AG09319 (cell line): ENCODE results near the gene COPB1.

Source experiments
- DNase-seq: peaks from one replicate; pipeline ENCODE4 v3.0.0-alpha.2; 2010; ENCODE audit warnings: low read depth; ENCODE audit errors: extremely low read depth
- TF ChIP-seq, protein P1 (sequence below): IDR thresholded peaks from 2 replicates; pipeline ENCODE4 v1.5.1; 2011; ENCODE audit warnings: low read depth, mild to moderate bottlenecking, inconsistent platforms, low read length, moderate library complexity

The COPB1 gene, protein sequence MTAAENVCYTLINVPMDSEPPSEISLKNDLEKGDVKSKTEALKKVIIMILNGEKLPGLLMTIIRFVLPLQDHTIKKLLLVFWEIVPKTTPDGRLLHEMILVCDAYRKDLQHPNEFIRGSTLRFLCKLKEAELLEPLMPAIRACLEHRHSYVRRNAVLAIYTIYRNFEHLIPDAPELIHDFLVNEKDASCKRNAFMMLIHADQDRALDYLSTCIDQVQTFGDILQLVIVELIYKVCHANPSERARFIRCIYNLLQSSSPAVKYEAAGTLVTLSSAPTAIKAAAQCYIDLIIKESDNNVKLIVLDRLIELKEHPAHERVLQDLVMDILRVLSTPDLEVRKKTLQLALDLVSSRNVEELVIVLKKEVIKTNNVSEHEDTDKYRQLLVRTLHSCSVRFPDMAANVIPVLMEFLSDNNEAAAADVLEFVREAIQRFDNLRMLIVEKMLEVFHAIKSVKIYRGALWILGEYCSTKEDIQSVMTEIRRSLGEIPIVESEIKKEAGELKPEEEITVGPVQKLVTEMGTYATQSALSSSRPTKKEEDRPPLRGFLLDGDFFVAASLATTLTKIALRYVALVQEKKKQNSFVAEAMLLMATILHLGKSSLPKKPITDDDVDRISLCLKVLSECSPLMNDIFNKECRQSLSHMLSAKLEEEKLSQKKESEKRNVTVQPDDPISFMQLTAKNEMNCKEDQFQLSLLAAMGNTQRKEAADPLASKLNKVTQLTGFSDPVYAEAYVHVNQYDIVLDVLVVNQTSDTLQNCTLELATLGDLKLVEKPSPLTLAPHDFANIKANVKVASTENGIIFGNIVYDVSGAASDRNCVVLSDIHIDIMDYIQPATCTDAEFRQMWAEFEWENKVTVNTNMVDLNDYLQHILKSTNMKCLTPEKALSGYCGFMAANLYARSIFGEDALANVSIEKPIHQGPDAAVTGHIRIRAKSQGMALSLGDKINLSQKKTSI

DNA sequence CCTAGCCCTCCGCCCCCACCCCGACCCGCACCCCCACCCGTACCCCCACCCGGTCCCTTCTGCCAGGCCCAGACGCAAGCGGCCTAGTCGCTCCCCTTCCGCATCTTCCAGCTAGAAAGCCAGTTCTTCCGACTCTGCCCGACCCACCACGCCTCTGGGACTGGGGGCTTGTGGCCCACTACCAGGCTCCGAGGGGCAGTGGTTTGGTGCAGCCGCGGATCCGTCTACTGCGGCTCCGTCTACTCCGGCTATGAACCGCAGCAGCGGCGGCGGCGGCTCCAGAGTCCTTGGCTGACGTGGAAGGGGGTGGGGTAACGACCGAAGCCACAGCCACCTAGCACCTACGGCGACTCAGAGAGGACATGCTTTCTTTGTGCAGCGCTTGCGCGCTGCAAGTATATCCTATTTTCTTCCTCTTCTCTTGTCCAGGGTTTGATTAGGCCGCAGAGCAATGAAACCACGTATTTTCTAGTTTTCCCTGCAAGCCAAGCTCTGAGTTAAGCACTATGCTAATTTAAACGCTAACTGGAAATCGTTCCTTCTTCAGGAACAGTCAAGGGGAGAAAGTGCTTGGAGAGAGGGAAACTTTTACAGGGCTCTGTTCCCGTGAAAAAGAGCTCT, at the start of gene COPB1:
COPB1 (minus strand) TSS at position 252 of the 621 bp plus-strand sequence. CDS start 883 bp downstream, outside the sequence.
- TF ChIP-seq, protein P1, sequence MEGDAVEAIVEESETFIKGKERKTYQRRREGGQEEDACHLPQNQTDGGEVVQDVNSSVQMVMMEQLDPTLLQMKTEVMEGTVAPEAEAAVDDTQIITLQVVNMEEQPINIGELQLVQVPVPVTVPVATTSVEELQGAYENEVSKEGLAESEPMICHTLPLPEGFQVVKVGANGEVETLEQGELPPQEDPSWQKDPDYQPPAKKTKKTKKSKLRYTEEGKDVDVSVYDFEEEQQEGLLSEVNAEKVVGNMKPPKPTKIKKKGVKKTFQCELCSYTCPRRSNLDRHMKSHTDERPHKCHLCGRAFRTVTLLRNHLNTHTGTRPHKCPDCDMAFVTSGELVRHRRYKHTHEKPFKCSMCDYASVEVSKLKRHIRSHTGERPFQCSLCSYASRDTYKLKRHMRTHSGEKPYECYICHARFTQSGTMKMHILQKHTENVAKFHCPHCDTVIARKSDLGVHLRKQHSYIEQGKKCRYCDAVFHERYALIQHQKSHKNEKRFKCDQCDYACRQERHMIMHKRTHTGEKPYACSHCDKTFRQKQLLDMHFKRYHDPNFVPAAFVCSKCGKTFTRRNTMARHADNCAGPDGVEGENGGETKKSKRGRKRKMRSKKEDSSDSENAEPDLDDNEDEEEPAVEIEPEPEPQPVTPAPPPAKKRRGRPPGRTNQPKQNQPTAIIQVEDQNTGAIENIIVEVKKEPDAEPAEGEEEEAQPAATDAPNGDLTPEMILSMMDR = no peak
- peak; percentile 79 for DNase-seq

DNA sequence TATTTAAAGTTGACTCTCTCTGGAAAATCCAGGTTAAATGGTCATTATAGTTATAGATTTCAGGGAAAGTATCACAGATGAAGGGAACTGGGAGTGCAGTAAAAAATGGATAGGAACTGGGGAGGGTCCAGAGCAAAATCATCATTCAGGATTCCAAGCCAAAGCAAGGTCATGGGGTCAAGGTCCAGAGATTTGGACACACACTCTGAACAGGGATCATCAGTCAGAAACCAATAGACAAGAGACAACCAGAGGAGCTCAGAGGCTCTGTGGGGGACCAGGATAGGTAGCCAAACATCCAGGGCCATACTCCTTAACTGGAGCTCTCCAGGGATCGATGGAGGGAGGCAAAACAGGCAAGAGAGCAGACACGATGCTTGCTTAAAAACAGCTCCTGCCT, 47.8 kb upstream of the COPB1 start:
- no peak for DNase-seq
- TF ChIP-seq, protein P1 = no peak

DNA sequence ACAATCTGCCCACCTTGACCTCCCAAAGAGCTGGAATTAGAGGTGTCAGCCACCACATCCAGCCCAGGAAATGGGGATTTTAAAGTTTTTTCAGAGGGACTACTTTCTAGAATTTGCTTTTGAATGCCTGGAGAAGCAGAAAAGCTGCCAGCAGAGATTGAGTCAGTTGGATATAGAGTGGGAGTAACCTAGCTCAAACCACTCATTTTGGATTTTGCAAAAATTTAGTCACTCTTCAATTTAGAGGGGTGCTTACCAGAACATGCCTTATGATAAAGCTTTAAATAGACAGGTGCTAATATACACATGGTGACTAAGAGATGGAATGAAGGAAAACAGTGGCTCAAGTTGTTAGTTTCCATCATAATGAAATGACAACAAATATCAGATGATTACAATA, 47.1 kb upstream of the COPB1 start:
- TF ChIP-seq, protein P1 = no peak
- no peak for DNase-seq

DNA sequence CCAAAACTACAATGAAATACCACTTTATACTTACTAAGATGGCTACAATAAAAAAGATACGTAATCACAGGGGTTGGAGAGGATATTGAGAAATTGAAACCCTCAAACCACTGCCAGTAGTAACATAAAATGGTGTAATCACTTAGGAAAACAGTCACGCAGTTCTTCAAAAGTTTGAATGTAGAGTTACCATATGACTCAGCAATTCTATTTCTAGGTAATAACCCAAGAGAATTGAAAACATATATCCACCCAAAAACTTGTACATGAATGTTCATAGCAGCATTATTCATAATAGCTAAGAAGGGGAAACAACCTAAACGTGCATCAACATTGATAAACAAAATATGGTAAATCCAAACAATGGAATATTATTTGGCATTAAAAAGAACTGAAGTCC, 45.0 kb upstream of the COPB1 start:
- no peak for DNase-seq
- TF ChIP-seq, protein P1 = no peak

DNA sequence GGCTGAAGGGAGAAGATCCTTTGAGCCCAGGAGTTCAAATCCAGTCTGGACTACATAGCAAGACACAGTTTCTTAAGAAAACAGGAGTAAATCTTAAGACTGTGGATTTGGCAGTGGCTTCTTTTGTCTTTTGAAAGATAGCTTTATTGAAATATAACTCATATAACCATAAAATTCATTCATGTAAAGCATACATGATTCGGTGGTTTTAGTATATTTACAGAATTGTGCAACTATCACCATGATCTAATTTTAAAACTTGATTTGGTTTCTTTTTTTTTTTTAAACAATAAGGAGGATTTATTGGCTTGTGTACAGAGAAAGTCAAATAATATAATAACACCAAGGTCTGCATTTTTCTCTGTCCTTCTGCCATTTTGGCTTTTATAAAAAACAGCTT, 43.6 kb upstream of the COPB1 start:
- DNase-seq = no peak
- TF ChIP-seq, protein P1 = no peak

DNA sequence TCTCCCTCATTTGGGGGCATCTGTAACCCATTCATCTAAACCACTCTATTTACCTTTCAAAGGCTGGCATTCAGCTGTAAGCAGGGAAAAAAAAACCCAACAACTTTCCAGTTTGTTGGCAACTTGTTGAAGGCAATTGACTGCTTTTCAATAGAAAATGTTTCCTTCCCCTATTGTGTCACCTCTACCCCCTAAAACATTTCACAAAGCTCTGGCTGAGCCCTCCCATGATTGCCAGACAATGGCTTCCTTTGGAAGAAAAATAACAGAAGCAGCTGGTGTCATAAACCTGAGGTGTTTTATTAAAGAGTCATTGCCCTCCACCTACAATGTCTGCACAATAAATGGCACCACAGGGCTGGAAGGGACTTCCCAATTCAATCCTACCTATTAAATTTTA, 42.7 kb upstream of the COPB1 start:
- no peak for DNase-seq

More for the DNA sequence above, 42.7 kb upstream of the COPB1 start:
- TF ChIP-seq, protein P1 = no peak
